ENCODE measurements around the gene OTOP2. TPM values are rescaled to one million over a fixed set of nuclear protein-coding genes. Genes with fewer than 3 reads are reported as not detected.
"Not testable (repeated sequence)": the region's sequence is repeated elsewhere in the genome, so short reads cannot be mapped to it uniquely, and the experiment has no call there.

The OTOP2 gene
- total RNA-seq, 6 donors from 2014 or later: not detected

- peak in 1 of 2 donors; percentile 54 for DNase-seq
- H3K9me3 ChIP-seq: no peaks in the 10 kb centered on the region
- WGBS, 2 donors: 80 to 84% methylated on average over 7 to 10 of the region's 12 CpGs
These were observed 39.6 kb downstream of the OTOP2 start for GRCh38 chr17:74963656-74964055.

GRCh38 chr17:74964246-74964761 is 40.2 kb downstream of the OTOP2 start:
- no peaks in the 10 kb centered on the region for H3K27me3 ChIP-seq
- H3K4me1 ChIP-seq: peaks cover 7 to 25% (median 13%) of the 10 kb centered on the region in 4 donors
- H3K9me3 ChIP-seq: no peaks in the 10 kb centered on the region
- TF ChIP-seq EP300 (IDR thresholded peaks at IDR 0.05) (no peak), POLR2A (IDR thresholded peaks at IDR 0.05) (no peak), POLR2AphosphoS5 (IDR thresholded peaks at IDR 0.05) (no peak), CTCF (IDR thresholded peaks at IDR 0.05) (no peak)
- H3K4me3 ChIP-seq: no peak overlapping the region
- no peak for ATAC-seq (ENCODE audit: low FRiP score in 2 of 2)
- H3K36me3 ChIP-seq: peaks cover 0 to 27% (median 3%) of the 10 kb centered on the region in 4 donors
- no peak overlapping the region for H3K27ac ChIP-seq
- WGBS, 2 donors: 91% methylated on average over 11 to 12 of the region's 12 CpGs
- peak in 1 of 2 donors; percentile 56 for DNase-seq

More at GRCh38 chr17:74963656-74964055, 39.6 kb downstream of the OTOP2 start:
- Histone ChIP-seq H3K27me3 (no peaks in the 10 kb centered on the region), H3K36me3 (peaks cover 0 to 27% (median 4%) of the 10 kb centered on the region in 4 donors), H3K4me1 (peaks cover 5 to 19% (median 11%) of the 10 kb centered on the region in 4 donors), H3K4me3 (no peak overlapping the region), H3K27ac (no peak overlapping the region)
- no peak for TF ChIP-seq POLR2AphosphoS5 (IDR thresholded peaks at IDR 0.05)
- no peak for TF ChIP-seq POLR2A (IDR thresholded peaks at IDR 0.05)
- no peak for TF ChIP-seq EP300 (IDR thresholded peaks at IDR 0.05)
- no peak for TF ChIP-seq CTCF (IDR thresholded peaks at IDR 0.05)
- no peak for ATAC-seq (ENCODE audit: low FRiP score in 2 of 2)

- Histone ChIP-seq H3K4me1 (peaks cover 11 to 32% (median 17%) of the 10 kb centered on the region in 4 donors), H3K27ac (no peak overlapping the region)
- 80 to 83% methylated on average over 13 to 14 of the region's 14 CpGs for WGBS, 2 donors
These were observed 41.0 kb downstream of the OTOP2 start for GRCh38 chr17:74964988-74965622.

GRCh38 chr17:74968361-74968780 is 44.3 kb downstream of the OTOP2 start:
- peak overlapping the region in 3 of 4 donors; percentile 21 to 76 (median 34) for H3K27ac ChIP-seq
- peaks cover 0 to 10% (median 7%) of the 10 kb centered on the region in 4 donors for H3K27me3 ChIP-seq
- WGBS, 2 donors: 57 to 80% methylated on average over 1 to 5 of the region's 5 CpGs
- H3K4me3 ChIP-seq: no peak overlapping the region
- peaks cover 0 to 3% (median 0%) of the 10 kb centered on the region in 4 donors for H3K36me3 ChIP-seq
- H3K4me1 ChIP-seq: peaks cover 25 to 47% (median 32%) of the 10 kb centered on the region in 4 donors
- DNase-seq (peak in 1 of 2 donors; percentile 32), ATAC-seq (ENCODE audit: low FRiP score in 2 of 2) (peak in 1 of 2 donors; percentile 20)
- TF ChIP-seq CTCF (IDR thresholded peaks at IDR 0.05) (no peak), POLR2A (IDR thresholded peaks at IDR 0.05) (no peak), POLR2AphosphoS5 (IDR thresholded peaks at IDR 0.05) (no peak), EP300 (IDR thresholded peaks at IDR 0.05) (no peak)
- H3K9me3 ChIP-seq: no peaks in the 10 kb centered on the region

More at GRCh38 chr17:74964988-74965622, 41.0 kb downstream of the OTOP2 start:
- Histone ChIP-seq H3K27me3 (no peaks in the 10 kb centered on the region), H3K4me3 (no peak overlapping the region), H3K36me3 (peaks cover 0 to 22% (median 0%) of the 10 kb centered on the region in 4 donors), H3K9me3 (no peaks in the 10 kb centered on the region)
- TF ChIP-seq POLR2A (IDR thresholded peaks at IDR 0.05) (no peak), POLR2AphosphoS5 (IDR thresholded peaks at IDR 0.05) (no peak), CTCF (IDR thresholded peaks at IDR 0.05) (no peak), EP300 (IDR thresholded peaks at IDR 0.05) (no peak)
- ATAC-seq (ENCODE audit: low FRiP score in 2 of 2) (no peak), DNase-seq (peak in 1 of 2 donors; percentile 72)

- H3K36me3 ChIP-seq; DNase-seq; H3K4me3 ChIP-seq; ATAC-seq (ENCODE audit: low FRiP score in 2 of 2); H3K9me3 ChIP-seq: not testable (repeated sequence)
- Histone ChIP-seq H3K27me3 (peaks cover 0 to 10% (median 7%) of the 10 kb centered on the region in 4 donors), H3K27ac (peak overlapping the region in 2 of 4 donors; percentile 36 to 76), H3K4me1 (peaks cover 25 to 47% (median 32%) of the 10 kb centered on the region in 4 donors)
- 94 to 95% methylated on average over 5 of the region's 5 CpGs for WGBS, 2 donors
These were observed 45.4 kb downstream of the OTOP2 start for GRCh38 chr17:74969501-74969900.
